HTERT RPE-1 (cell line): Measurements from ENCODE around the gene LRRC72.

Source experiments
- in situ Hi-C: fragments of 300-500 bp; cut with MboI; formaldehyde crosslinking; loops from 4 replicates; pipeline ENCODE4 v1.14.3; 2020; ENCODE audit warnings: low sequenced_read_pairs

The LRRC72 gene

GRCh38 chr7:16616542-16616941 is 89.9 kb downstream of the LRRC72 start:
- in situ Hi-C loops, result no loop called here

- in situ Hi-C loops, result no loop called here
These were observed 93.4 kb downstream of the LRRC72 start for GRCh38 chr7:16619979-16620408.

- in situ Hi-C loops, result no loop called here
These were observed 99.8 kb downstream of the LRRC72 start for GRCh38 chr7:16626388-16626787.

GRCh38 chr7:16627236-16627635 is 100.6 kb downstream of the LRRC72 start:
- in situ Hi-C loops, result no loop called here

GRCh38 chr7:16630654-16631053 is 104.0 kb downstream of the LRRC72 start:
- in situ Hi-C loops, result no loop called here
